ENCODE data around the gene PPP4R3C. TPM values are rescaled to one million over a fixed set of nuclear protein-coding genes. Genes with fewer than 3 reads are reported as not detected.
"Not testable (repeated sequence)": the region's sequence is repeated elsewhere in the genome, so short reads cannot be mapped to it uniquely, and the experiment has no call there.

The PPP4R3C gene
- total RNA-seq = not detected

- Histone ChIP-seq H3K9me3 (no peaks in the 10 kb centered on the region), H3K4me3 (no peak within 1 kb of the TSS), H3K27ac (no peak within 1 kb of the TSS), H3K4me1 (no peaks in the 10 kb centered on the region), H3K27me3 (no peaks in the 10 kb centered on the region), H3K36me3 (no peaks in the 10 kb centered on the region)
- no peak for DNase-seq
- intact Hi-C loops (cut with DNase I; ENCODE audit: low total_unique reads) = no loop called here
- TF ChIP-seq CTCF (IDR thresholded peaks at IDR 0.05) (no peak), POLR2A (IDR thresholded peaks at IDR 0.05) (no peak)
These were observed at the start of gene PPP4R3C for GRCh38 chrX:27463187-27463586. Gene PPP4R3C, minus strand, starts transcription at chrX:27463341. Its CDS starts 45 bp downstream, at chrX:27463296.

- Histone ChIP-seq H3K4me3 (no peak overlapping the region), H3K27ac (no peak overlapping the region), H3K36me3 (no peaks in the 10 kb centered on the region), H3K9me3 (no peaks in the 10 kb centered on the region), H3K27me3 (no peaks in the 10 kb centered on the region), H3K4me1 (no peaks in the 10 kb centered on the region)
- no peak for TF ChIP-seq POLR2A (IDR thresholded peaks at IDR 0.05)
- TF ChIP-seq CTCF (IDR thresholded peaks at IDR 0.05) = no peak
- intact Hi-C loops (cut with DNase I; ENCODE audit: low total_unique reads) = no loop called here
- DNase-seq = no peak
These were observed 28.3 kb upstream of the PPP4R3C start for GRCh38 chrX:27491397-27491796.

- no peak overlapping the region for H3K4me3 ChIP-seq
- intact Hi-C loops (cut with DNase I; ENCODE audit: low total_unique reads) = no loop called here
- DNase-seq = no peak
- H3K27ac ChIP-seq = no peak overlapping the region
- H3K36me3 ChIP-seq = no peaks in the 10 kb centered on the region
- H3K27me3 ChIP-seq = no peaks in the 10 kb centered on the region
- no peak for TF ChIP-seq CTCF (IDR thresholded peaks at IDR 0.05)
- no peak for TF ChIP-seq POLR2A (IDR thresholded peaks at IDR 0.05)
- H3K9me3 ChIP-seq = no peaks in the 10 kb centered on the region
- H3K4me1 ChIP-seq = no peaks in the 10 kb centered on the region
These were observed 2.9 kb upstream of the PPP4R3C start for GRCh38 chrX:27466051-27466450.

GRCh38 chrX:27465036-27465435 lies 1.9 kb upstream of the PPP4R3C start:
- H3K4me1 ChIP-seq = no peaks in the 10 kb centered on the region
- DNase-seq = no peak
- no peak overlapping the region for H3K27ac ChIP-seq
- no peak overlapping the region for H3K4me3 ChIP-seq
- no peaks in the 10 kb centered on the region for H3K36me3 ChIP-seq
- intact Hi-C loops (cut with DNase I; ENCODE audit: low total_unique reads) = no loop called here
- no peaks in the 10 kb centered on the region for H3K9me3 ChIP-seq
- no peaks in the 10 kb centered on the region for H3K27me3 ChIP-seq
- TF ChIP-seq POLR2A (IDR thresholded peaks at IDR 0.05) (no peak), CTCF (IDR thresholded peaks at IDR 0.05) (no peak)

GRCh38 chrX:27459129-27459528 lies 4.0 kb downstream of the PPP4R3C start:
- H3K9me3 ChIP-seq; DNase-seq; H3K4me3 ChIP-seq; H3K27me3 ChIP-seq; H3K36me3 ChIP-seq; H3K27ac ChIP-seq; intact Hi-C loops (cut with DNase I; ENCODE audit: low total_unique reads); H3K4me1 ChIP-seq: not testable (repeated sequence)

- DNase-seq; H3K36me3 ChIP-seq; H3K4me3 ChIP-seq; H3K27me3 ChIP-seq; H3K4me1 ChIP-seq; H3K9me3 ChIP-seq; H3K27ac ChIP-seq; intact Hi-C loops (cut with DNase I; ENCODE audit: low total_unique reads): not testable (repeated sequence)
These were observed 4.6 kb downstream of the PPP4R3C start for GRCh38 chrX:27458544-27458943.

Data from uterus (tissue), 4 donors.